ENCODE measurements around the gene GPSM1.
"Not testable (repeated sequence)": the region's sequence is repeated elsewhere in the genome, so short reads cannot be mapped to it uniquely, and the experiment has no call there.

Gene GPSM1

GRCh38 chr9:136403538-136403914, 76.2 kb downstream of the GPSM1 start:
- no peaks in the 10 kb centered on the region for H3K9me3 Mint-ChIP-seq
- H3K4me3 Mint-ChIP-seq: peak overlapping the region; percentile 70
- peaks cover 73% of the 10 kb centered on the region for H3K4me1 Mint-ChIP-seq (ENCODE audit: low read depth)
- H3K27me3 Mint-ChIP-seq: no peaks in the 10 kb centered on the region
- H3K36me3 Mint-ChIP-seq (ENCODE audit: low read depth): peaks cover 78% of the 10 kb centered on the region
- DNase-seq: peak; percentile 78
- H3K27ac Mint-ChIP-seq: peak overlapping the region; percentile 96

- H3K27me3 Mint-ChIP-seq: no peaks in the 10 kb centered on the region
- H3K4me3 Mint-ChIP-seq: peak overlapping the region; percentile 70
- H3K4me1 Mint-ChIP-seq (ENCODE audit: low read depth): peaks cover 73% of the 10 kb centered on the region
- H3K27ac Mint-ChIP-seq: peak overlapping the region; percentile 96
- peak; percentile 62 for DNase-seq
- H3K9me3 Mint-ChIP-seq: no peaks in the 10 kb centered on the region
- peaks cover 78% of the 10 kb centered on the region for H3K36me3 Mint-ChIP-seq (ENCODE audit: low read depth)
Observed at GRCh38 chr9:136403915-136404800, 76.8 kb downstream of the GPSM1 start.

- Mint-ChIP-seq H3K27ac (peak overlapping the region; percentile 96), H3K4me1 (ENCODE audit: low read depth) (peaks cover 77% of the 10 kb centered on the region), H3K9me3 (no peaks in the 10 kb centered on the region), H3K4me3 (peak overlapping the region; percentile 70), H3K36me3 (ENCODE audit: low read depth) (peaks cover 81% of the 10 kb centered on the region), H3K27me3 (no peaks in the 10 kb centered on the region)
- no peak for DNase-seq
Observed at GRCh38 chr9:136404801-136405136, 77.4 kb downstream of the GPSM1 start.

- no peaks in the 10 kb centered on the region for H3K27me3 Mint-ChIP-seq
- H3K9me3 Mint-ChIP-seq: no peaks in the 10 kb centered on the region
- peak overlapping the region; percentile 96 for H3K27ac Mint-ChIP-seq
- H3K36me3 Mint-ChIP-seq (ENCODE audit: low read depth): peaks cover 84% of the 10 kb centered on the region
- no peak for DNase-seq
- H3K4me1 Mint-ChIP-seq (ENCODE audit: low read depth): peaks cover 76% of the 10 kb centered on the region
- no peak overlapping the region for H3K4me3 Mint-ChIP-seq
Observed at GRCh38 chr9:136405481-136405880, 78.1 kb downstream of the GPSM1 start.

GRCh38 chr9:136405904-136406303, 78.6 kb downstream of the GPSM1 start:
- H3K36me3 Mint-ChIP-seq (ENCODE audit: low read depth): peaks cover 87% of the 10 kb centered on the region

GRCh38 chr9:136407061-136407460, 79.7 kb downstream of the GPSM1 start:
- DNase-seq, H3K9me3 Mint-ChIP-seq, H3K4me3 Mint-ChIP-seq, H3K27me3 Mint-ChIP-seq: not testable (repeated sequence)
- Mint-ChIP-seq H3K27ac (peak overlapping the region; percentile 22), H3K4me1 (ENCODE audit: low read depth) (peaks cover 75% of the 10 kb centered on the region), H3K36me3 (ENCODE audit: low read depth) (peaks cover 87% of the 10 kb centered on the region)

More at GRCh38 chr9:136405904-136406303, 78.6 kb downstream of the GPSM1 start:
- H3K27ac Mint-ChIP-seq: peak overlapping the region; percentile 96
- DNase-seq, H3K9me3 Mint-ChIP-seq, H3K27me3 Mint-ChIP-seq, H3K4me3 Mint-ChIP-seq: not testable (repeated sequence)
- H3K4me1 Mint-ChIP-seq (ENCODE audit: low read depth): peaks cover 72% of the 10 kb centered on the region

- Mint-ChIP-seq H3K4me3 (peak overlapping the region; percentile 27), H3K4me1 (ENCODE audit: low read depth) (peaks cover 76% of the 10 kb centered on the region), H3K27ac (peak overlapping the region; percentile 80), H3K9me3 (no peaks in the 10 kb centered on the region), H3K27me3 (no peaks in the 10 kb centered on the region), H3K36me3 (ENCODE audit: low read depth) (peaks cover 87% of the 10 kb centered on the region)
- DNase-seq: no peak
Observed at GRCh38 chr9:136407911-136408310, 80.6 kb downstream of the GPSM1 start.

All from activated T-cell treated with anti-CD3 and anti-CD28 coated beads, Interleukin-2, amount 50 U/mL, for 24 hours (primary cell).